DOHH2 (cell line): Measurements from ENCODE around the gene ZNF280A.

Experiments
- H3F3A ChIP-seq: fragments of 200-600 bp; sonication (generic), shearing (Covaris generic); 2 replicates; pipeline ENCODE4 v1.6.0; 2016; ENCODE audit warnings: antibody characterized with exemption, mild to moderate bottlenecking; ENCODE audit not compliant: control insufficient read depth, insufficient read depth
- H3K27ac ChIP-seq: fragments of 200-600 bp; sonication (generic); 2 replicates; pipeline ENCODE4 v1.5.1; 2014; ENCODE audit warnings: low read depth, mild to moderate bottlenecking, low read length, moderate library complexity
- H3K27me3 ChIP-seq: fragments of 200-600 bp; sonication (generic); 2 replicates; pipeline ENCODE4 v1.6.1; 2014; ENCODE audit warnings: mild to moderate bottlenecking, low read length, mixed read lengths; ENCODE audit not compliant: control insufficient read depth
- H3K36me3 ChIP-seq: fragments of 200-600 bp; sonication (generic); 2 replicates; pipeline ENCODE4 v1.6.1; 2014; ENCODE audit warnings: mild to moderate bottlenecking, low read length, moderate library complexity, mixed read lengths; ENCODE audit not compliant: control insufficient read depth
- H3K4me1 ChIP-seq: fragments of 200-600 bp; sonication (generic); 2 replicates; pipeline ENCODE4 v1.6.1; 2014; ENCODE audit warnings: mild to moderate bottlenecking, low read length, mixed read lengths; ENCODE audit not compliant: control insufficient read depth
- H3K4me2 ChIP-seq: fragments of 200-600 bp; sonication (generic); 2 replicates; pipeline ENCODE4 v1.6.0; 2014; ENCODE audit warnings: mild to moderate bottlenecking, low read length, moderate library complexity
- H3K4me3 ChIP-seq: fragments of 200-600 bp; sonication (generic); 2 replicates; pipeline ENCODE4 v1.5.1; 2014; ENCODE audit warnings: mild to moderate bottlenecking, low read length, mixed read lengths
- H3K79me2 ChIP-seq: fragments of 200-600 bp; sonication (generic); 2 replicates; pipeline ENCODE4 v1.6.1; 2014; ENCODE audit warnings: mild to moderate bottlenecking, low read length, mixed read lengths; ENCODE audit not compliant: control insufficient read depth
- H3K9me2 ChIP-seq: fragments of 200-600 bp; sonication (generic); replicated peaks from 2 replicates; pipeline ENCODE4 v1.6.1; 2014; ENCODE audit warnings: mild to moderate bottlenecking, low read length, mixed read lengths; ENCODE audit not compliant: control insufficient read depth
- H3K9me3 ChIP-seq: fragments of 200-600 bp; sonication (generic); 2 replicates; pipeline ENCODE4 v1.6.1; 2014; ENCODE audit warnings: antibody characterized with exemption, low read length, mixed read lengths; ENCODE audit not compliant: control insufficient read depth, insufficient read depth
- H4K20me1 ChIP-seq: fragments of 200-600 bp; sonication (generic); 2 replicates; pipeline ENCODE4 v1.6.0; 2014; ENCODE audit warnings: low read depth, mild to moderate bottlenecking, antibody characterized with exemption, low read length, moderate library complexity; ENCODE audit not compliant: control insufficient read depth, insufficient read depth
- CTCF ChIP-seq: fragments of 200-600 bp; sonication (generic); IDR thresholded peaks from one replicate; pipeline ENCODE4 v1.5.1; 2014; ENCODE audit warnings: antibody characterized with exemption, mild to moderate bottlenecking, low read depth, low read length; ENCODE audit not compliant: poor library complexity, severe bottlenecking
- EZH2phosphoT487 ChIP-seq: fragments of 200-600 bp; sonication (generic); IDR thresholded peaks from 2 replicates; pipeline ENCODE4 v1.6.1; 2017; ENCODE audit warnings: borderline replicate concordance, mild to moderate bottlenecking, antibody characterized with exemption, low read length, moderate library complexity, mixed read lengths

ZNF280A gene

GRCh38 chr22:22550789-22551434, 30.8 kb upstream of the ZNF280A start:
- Histone ChIP-seq H3K4me2 (no peak overlapping the region), H3K36me3 (no peaks in the 10 kb centered on the region), H3K27me3 (no peaks in the 10 kb centered on the region), H3K4me3 (no peak overlapping the region), H3K9me2 (no peaks in the 10 kb centered on the region), H3K79me2 (no peaks in the 10 kb centered on the region), H4K20me1 (no peaks in the 10 kb centered on the region), H3K9me3 (no peaks in the 10 kb centered on the region), H3K4me1 (peaks cover 26% of the 10 kb centered on the region), H3K27ac (no peak overlapping the region), H3F3A (peaks cover 6% of the 10 kb centered on the region)
- TF ChIP-seq EZH2phosphoT487 (no peak), CTCF (no peak)

GRCh38 chr22:22548910-22549309, 28.8 kb upstream of the ZNF280A start:
- Histone ChIP-seq H3K27ac (no peak overlapping the region), H4K20me1 (no peaks in the 10 kb centered on the region), H3K79me2 (no peaks in the 10 kb centered on the region), H3K27me3 (no peaks in the 10 kb centered on the region), H3K4me2 (no peak overlapping the region), H3K4me1 (peaks cover 26% of the 10 kb centered on the region), H3F3A (peaks cover 6% of the 10 kb centered on the region), H3K9me3 (no peaks in the 10 kb centered on the region), H3K9me2 (no peaks in the 10 kb centered on the region), H3K36me3 (no peaks in the 10 kb centered on the region), H3K4me3 (no peak overlapping the region)
- TF ChIP-seq CTCF (no peak), EZH2phosphoT487 (no peak)

- Histone ChIP-seq H3K36me3 (no peaks in the 10 kb centered on the region), H3K4me3 (0 out of 2 replicates have a peak overlapping the region, but pooled peaks have one; percentile 38), H3K27me3 (no peaks in the 10 kb centered on the region)
Measured at GRCh38 chr22:22548317-22548716, 28.2 kb upstream of the ZNF280A start.

More at GRCh38 chr22:22548317-22548716, 28.2 kb upstream of the ZNF280A start:
- peaks cover 26% of the 10 kb centered on the region for H3K4me1 ChIP-seq
- no peak for TF ChIP-seq CTCF
- no peak for TF ChIP-seq EZH2phosphoT487
- H3F3A ChIP-seq: peaks cover 6% of the 10 kb centered on the region
- H3K9me2 ChIP-seq: no peaks in the 10 kb centered on the region
- peak overlapping the region; percentile 38 for H3K27ac ChIP-seq
- H3K9me3 ChIP-seq: no peaks in the 10 kb centered on the region
- no peaks in the 10 kb centered on the region for H3K79me2 ChIP-seq
- H4K20me1 ChIP-seq: no peaks in the 10 kb centered on the region
- peak overlapping the region; percentile 54 for H3K4me2 ChIP-seq
